ENCODE data around the gene DACT1.

- TF ChIP-seq CTCF (IDR thresholded peaks at IDR 0.05) (no peak), POLR2AphosphoS5 (IDR thresholded peaks at IDR 0.05) (no peak)
These were observed 11.3 kb upstream of the DACT1 start for GRCh38 chr14:58626431-58626831.

All from esophagus muscularis mucosa (tissue), 3 donors.